Endothelial cell (in vitro differentiated cells): ENCODE measurements around the gene WDR76. TPM values are rescaled to one million over a fixed set of nuclear protein-coding genes. Genes with fewer than 3 reads are reported as not detected.

Experiments
- DNase-seq: peaks from one replicate; pipeline ENCODE4 v3.0.0; 2021; ENCODE audit warnings: low spot score
- H3K27ac Mint-ChIP-seq: one replicate; pipeline ENCODE4 v1.8.0; 2021; ENCODE audit warnings: mixed read lengths, inconsistent platforms; ENCODE audit not compliant: unreplicated experiment
- H3K27me3 Mint-ChIP-seq: one replicate; pipeline ENCODE4 v1.8.0; 2021; ENCODE audit warnings: mild to moderate bottlenecking, moderate library complexity, mixed read lengths, inconsistent platforms; ENCODE audit not compliant: unreplicated experiment
- H3K36me3 Mint-ChIP-seq: one replicate; pipeline ENCODE4 v1.8.0; 2021; ENCODE audit warnings: mild to moderate bottlenecking, low read depth, mixed read lengths, inconsistent platforms; ENCODE audit not compliant: unreplicated experiment
- H3K4me1 Mint-ChIP-seq: one replicate; pipeline ENCODE4 v1.8.0; 2021; ENCODE audit warnings: mild to moderate bottlenecking, mixed read lengths, inconsistent platforms; ENCODE audit not compliant: unreplicated experiment
- H3K4me3 Mint-ChIP-seq: one replicate; pipeline ENCODE4 v1.8.0; 2021; ENCODE audit warnings: mild to moderate bottlenecking, mixed read lengths, inconsistent platforms; ENCODE audit not compliant: unreplicated experiment
- H3K9me3 Mint-ChIP-seq: one replicate; pipeline ENCODE4 v1.8.0; 2021; ENCODE audit warnings: mixed read lengths, inconsistent platforms; ENCODE audit not compliant: unreplicated experiment
- CTCF ChIP-seq: fragments of 200-600 bp; sonication (generic); IDR thresholded peaks from one replicate; pipeline ENCODE4 v1.5.0; 2021; ENCODE audit warnings: antibody characterized with exemption; ENCODE audit not compliant: unreplicated experiment
- total RNA-seq: library from RNA; stranded (reverse); fragmentation: NEBNext Ultra II Directional; extraction: Animal tissue kit (Norgen Biotek cat#: 25700); gene quantifications from one replicate; pipeline ENCODE4 v1.2.1, GENCODE V29; 2021; ENCODE audit not compliant: unreplicated experiment

Gene WDR76
- total RNA-seq, 1 donor from 2014 or later = 4.8 TPM

GRCh38 chr15:43879386-43880355 lies 52.9 kb downstream of the WDR76 start:
- Mint-ChIP-seq H3K27me3 (no peaks in the 10 kb centered on the region), H3K36me3 (no peaks in the 10 kb centered on the region), H3K4me1 (peaks cover 13% of the 10 kb centered on the region), H3K27ac (peak overlapping the region; percentile 9), H3K9me3 (no peaks in the 10 kb centered on the region), H3K4me3 (no peak overlapping the region)
- no peak for DNase-seq
- no peak for TF ChIP-seq CTCF

- H3K4me3 Mint-ChIP-seq = no peak overlapping the region
- H3K9me3 Mint-ChIP-seq = no peaks in the 10 kb centered on the region
- no peak for TF ChIP-seq CTCF
- H3K36me3 Mint-ChIP-seq = no peaks in the 10 kb centered on the region
- DNase-seq = no peak
- H3K4me1 Mint-ChIP-seq = peaks cover 13% of the 10 kb centered on the region
- H3K27ac Mint-ChIP-seq = no peak overlapping the region
- no peaks in the 10 kb centered on the region for H3K27me3 Mint-ChIP-seq
These were observed 53.8 kb downstream of the WDR76 start for GRCh38 chr15:43880406-43881194.

- Mint-ChIP-seq H3K27me3 (no peaks in the 10 kb centered on the region), H3K36me3 (no peaks in the 10 kb centered on the region), H3K4me1 (peaks cover 13% of the 10 kb centered on the region), H3K9me3 (no peaks in the 10 kb centered on the region), H3K4me3 (no peak overlapping the region), H3K27ac (no peak overlapping the region)
- TF ChIP-seq CTCF = no peak
- no peak for DNase-seq
These were observed 54.4 kb downstream of the WDR76 start for GRCh38 chr15:43881245-43881644.

- H3K4me1 Mint-ChIP-seq = peaks cover 13% of the 10 kb centered on the region
- peak; percentile 38 for DNase-seq
- no peaks in the 10 kb centered on the region for H3K9me3 Mint-ChIP-seq
- peak; percentile 49 for TF ChIP-seq CTCF
- H3K27me3 Mint-ChIP-seq = no peaks in the 10 kb centered on the region
- no peaks in the 10 kb centered on the region for H3K36me3 Mint-ChIP-seq
- no peak overlapping the region for H3K4me3 Mint-ChIP-seq
- no peak overlapping the region for H3K27ac Mint-ChIP-seq
These were observed 55.1 kb downstream of the WDR76 start for GRCh38 chr15:43881944-43882343.
